OCI-LY7 (cell line): ENCODE measurements around the gene C16orf89.

Source experiments
- EZH2phosphoT487 ChIP-seq: fragments of 200-600 bp; sonication (generic); IDR thresholded peaks from 2 replicates; pipeline ENCODE4 v1.6.1; 2018; ENCODE audit warnings: low read depth, borderline replicate concordance, mild to moderate bottlenecking, mixed run types, antibody characterized with exemption, low read length, moderate library complexity, mixed read lengths
- TF ChIP-seq, protein P1 (sequence below): fragments of 200-600 bp; sonication (generic); conservative IDR thresholded peaks from 2 replicates; pipeline ENCODE4 v1.5.1; 2014; ENCODE audit warnings: mild to moderate bottlenecking, antibody characterized with exemption, low read length, moderate library complexity, mixed read lengths

DNA sequence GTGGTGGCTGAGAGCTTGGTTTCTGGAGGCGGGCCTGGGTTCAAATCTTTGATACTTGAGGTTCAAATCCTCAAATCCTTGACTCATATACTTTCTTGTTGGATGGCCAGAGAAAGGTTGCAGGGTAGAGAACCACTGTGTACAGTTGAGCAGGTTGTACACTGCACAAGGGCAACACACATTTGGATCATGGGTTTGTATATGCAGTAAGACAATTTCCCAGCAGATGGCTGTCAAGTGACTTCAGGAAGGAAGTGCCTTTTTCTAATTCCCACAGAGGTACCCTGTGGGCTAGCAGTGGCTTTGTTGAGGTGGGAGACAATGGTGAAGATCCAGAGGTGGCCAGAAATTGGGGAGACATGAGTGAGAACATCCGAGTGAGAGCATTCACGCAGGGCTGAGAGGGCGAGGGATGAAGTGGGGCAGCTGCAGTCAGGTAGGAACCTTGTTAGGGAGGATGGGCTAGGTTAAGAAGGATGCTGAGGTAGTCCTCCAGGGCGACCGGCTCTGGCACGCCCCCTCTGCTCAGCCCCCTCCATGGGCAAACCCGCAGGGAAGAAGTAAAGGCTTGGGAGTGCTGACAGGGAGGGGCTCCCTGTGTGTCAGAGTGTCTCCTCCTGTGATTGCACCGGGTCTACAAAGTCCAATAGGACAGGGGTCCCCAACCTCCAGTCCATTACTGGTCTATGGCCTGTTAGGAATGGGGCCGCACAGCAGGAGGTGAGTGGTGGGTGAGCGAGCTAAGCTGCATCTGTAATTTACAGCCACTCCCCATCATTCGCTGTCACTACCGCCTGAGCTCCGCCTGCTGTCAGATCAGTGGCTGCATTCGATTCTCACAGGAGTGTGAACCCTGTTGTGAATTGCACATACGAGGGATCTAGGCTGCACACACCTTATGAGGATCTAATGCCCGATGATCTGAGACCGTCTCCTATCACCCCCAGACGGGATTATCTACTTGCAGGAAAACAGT lies 2.7 kb downstream of the C16orf89 start:
- TF ChIP-seq, protein P1, sequence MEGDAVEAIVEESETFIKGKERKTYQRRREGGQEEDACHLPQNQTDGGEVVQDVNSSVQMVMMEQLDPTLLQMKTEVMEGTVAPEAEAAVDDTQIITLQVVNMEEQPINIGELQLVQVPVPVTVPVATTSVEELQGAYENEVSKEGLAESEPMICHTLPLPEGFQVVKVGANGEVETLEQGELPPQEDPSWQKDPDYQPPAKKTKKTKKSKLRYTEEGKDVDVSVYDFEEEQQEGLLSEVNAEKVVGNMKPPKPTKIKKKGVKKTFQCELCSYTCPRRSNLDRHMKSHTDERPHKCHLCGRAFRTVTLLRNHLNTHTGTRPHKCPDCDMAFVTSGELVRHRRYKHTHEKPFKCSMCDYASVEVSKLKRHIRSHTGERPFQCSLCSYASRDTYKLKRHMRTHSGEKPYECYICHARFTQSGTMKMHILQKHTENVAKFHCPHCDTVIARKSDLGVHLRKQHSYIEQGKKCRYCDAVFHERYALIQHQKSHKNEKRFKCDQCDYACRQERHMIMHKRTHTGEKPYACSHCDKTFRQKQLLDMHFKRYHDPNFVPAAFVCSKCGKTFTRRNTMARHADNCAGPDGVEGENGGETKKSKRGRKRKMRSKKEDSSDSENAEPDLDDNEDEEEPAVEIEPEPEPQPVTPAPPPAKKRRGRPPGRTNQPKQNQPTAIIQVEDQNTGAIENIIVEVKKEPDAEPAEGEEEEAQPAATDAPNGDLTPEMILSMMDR, result peak; percentile 41; the same call in 1 of the 2 replicates
- no peak for TF ChIP-seq EZH2phosphoT487
